K562 (cell line): ENCODE data around the gene PPP2R5A.

Experiments
- CBX2 ChIP-seq: fragments of 200-600 bp; sonication (generic); IDR thresholded peaks from one replicate; pipeline ENCODE4 v1.6.1; 2012; ENCODE audit warnings: mild to moderate bottlenecking, low read length, inconsistent platforms; ENCODE audit not compliant: insufficient read depth, poor library complexity, severe bottlenecking
- EP300 ChIP-seq: IDR thresholded peaks from 2 replicates; pipeline ENCODE4 v1.6.1; 2012; ENCODE audit warnings: low read length, improper control_type of control experiment
- ETS2 ChIP-seq: IDR thresholded peaks from 2 replicates; pipeline ENCODE4 v1.6.1; 2016; ENCODE audit warnings: borderline replicate concordance, missing genetic modification characterization, mild to moderate bottlenecking, moderate library complexity, missing compliant biosample characterization; ENCODE audit not compliant: poor library complexity, severe bottlenecking
- HCFC1 ChIP-seq: IDR thresholded peaks from 2 replicates; pipeline ENCODE4 v1.6.1; 2012; ENCODE audit warnings: low read depth, low read length, improper control_type of control experiment
- KAT8 ChIP-seq: fragments of 450-650 bp; IDR thresholded peaks from 2 replicates; pipeline ENCODE4 v1.6.1; 2016; ENCODE audit warnings: low read depth, mild to moderate bottlenecking
- NCOA2 ChIP-seq, 2 experiments: fragments of 450-650 bp; IDR thresholded peaks; 2 replicates each; pipeline ENCODE4 v1.6.1; 2018; ENCODE audit warnings: mild to moderate bottlenecking in 2 of 2, moderate library complexity in 1 of 2; ENCODE audit not compliant: partially characterized antibody in 2 of 2
- POLR2A ChIP-seq: fragments of 450-650 bp; conservative IDR thresholded peaks from 2 replicates; pipeline ENCODE4 v1.6.1; 2016
- U2AF1 ChIP-seq: fragments of 200-400 bp; formaldehyde crosslinking; optimal IDR thresholded peaks from 2 replicates; pipeline ENCODE3; 2017; ENCODE audit warnings: mild to moderate bottlenecking, low read depth, low read length, moderate library complexity
- ZBED1 ChIP-seq: IDR thresholded peaks from 2 replicates; pipeline ENCODE4 v1.6.1; 2014
- ZC3H11A ChIP-seq: IDR thresholded peaks from 2 replicates; pipeline ENCODE4 v1.6.1; 2012; ENCODE audit warnings: low read depth, low read length, improper control_type of control experiment
- ZNF263 ChIP-seq: sonication (generic); formaldehyde crosslinking; IDR thresholded peaks from 2 replicates; pipeline ENCODE4 v1.8.0; 2022; ENCODE audit warnings: mild to moderate bottlenecking, missing genetic modification reagents, borderline replicate concordance
- ZNF274 ChIP-seq: IDR thresholded peaks from 2 replicates; pipeline ENCODE4 v1.6.1; 2011; ENCODE audit warnings: low read depth, mild to moderate bottlenecking, low read length, moderate library complexity, borderline replicate concordance
- TF ChIP-seq, protein P1 (sequence below): sonication (generic); formaldehyde crosslinking; IDR thresholded peaks from 2 replicates; pipeline ENCODE4 v1.8.1; 2022; ENCODE audit warnings: missing genetic modification reagents
- TF ChIP-seq, protein P2 (sequence below), 3 experiments: IDR thresholded peaks in 2 of 3; conservative IDR thresholded peaks in 1 of 3; 2 replicates each; pipeline ENCODE4 v1.5.1; 2011 to 2012; ENCODE audit warnings: low read length in 3 of 3, mild to moderate bottlenecking in 3 of 3, control low read depth in 2 of 3, improper control_type of control experiment in 1 of 3, inconsistent platforms in 1 of 3, low read depth in 1 of 3, mixed read lengths in 1 of 3, moderate library complexity in 1 of 3; ENCODE audit not compliant: insufficient read depth in 2 of 3

DNA sequence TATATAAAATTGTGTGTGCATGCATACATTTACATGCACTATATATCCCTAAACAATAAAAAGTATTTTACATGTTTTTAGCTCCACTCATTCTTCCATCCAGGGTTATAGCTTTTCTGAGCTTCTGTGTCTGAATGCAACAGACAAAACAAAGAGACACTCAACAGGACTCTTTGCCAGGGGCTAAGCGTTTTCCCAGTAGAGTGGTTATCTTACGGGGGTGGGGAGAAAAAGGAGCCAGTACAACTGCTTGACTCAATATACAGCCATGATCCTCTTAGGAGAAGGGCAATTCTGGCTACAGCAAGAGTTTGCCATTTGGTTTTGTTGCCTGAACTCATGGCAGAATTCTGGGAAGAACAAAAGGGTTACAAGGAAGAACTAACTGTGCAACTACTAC is 14.6 kb upstream of the PPP2R5A start:
- TF ChIP-seq EP300 (no peak), NCOA2 (IDR thresholded peaks at IDR 0.05; ENCODE audit: partially characterized antibody in 2 of 2) (no peak), HCFC1 (no peak), ZC3H11A (no peak), KAT8 (no peak), ZNF274 (no peak), CBX2 (no peak), ZNF263 (CRISPR knock-in tag) (no peak), U2AF1 (no peak), ZBED1 (no peak), ETS2 (tag) (no peak), POLR2A (no peak)
- TF ChIP-seq, protein P1, sequence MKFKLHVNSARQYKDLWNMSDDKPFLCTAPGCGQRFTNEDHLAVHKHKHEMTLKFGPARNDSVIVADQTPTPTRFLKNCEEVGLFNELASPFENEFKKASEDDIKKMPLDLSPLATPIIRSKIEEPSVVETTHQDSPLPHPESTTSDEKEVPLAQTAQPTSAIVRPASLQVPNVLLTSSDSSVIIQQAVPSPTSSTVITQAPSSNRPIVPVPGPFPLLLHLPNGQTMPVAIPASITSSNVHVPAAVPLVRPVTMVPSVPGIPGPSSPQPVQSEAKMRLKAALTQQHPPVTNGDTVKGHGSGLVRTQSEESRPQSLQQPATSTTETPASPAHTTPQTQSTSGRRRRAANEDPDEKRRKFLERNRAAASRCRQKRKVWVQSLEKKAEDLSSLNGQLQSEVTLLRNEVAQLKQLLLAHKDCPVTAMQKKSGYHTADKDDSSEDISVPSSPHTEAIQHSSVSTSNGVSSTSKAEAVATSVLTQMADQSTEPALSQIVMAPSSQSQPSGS (CRISPR knock-in tag): no peak
- TF ChIP-seq, protein P2, sequence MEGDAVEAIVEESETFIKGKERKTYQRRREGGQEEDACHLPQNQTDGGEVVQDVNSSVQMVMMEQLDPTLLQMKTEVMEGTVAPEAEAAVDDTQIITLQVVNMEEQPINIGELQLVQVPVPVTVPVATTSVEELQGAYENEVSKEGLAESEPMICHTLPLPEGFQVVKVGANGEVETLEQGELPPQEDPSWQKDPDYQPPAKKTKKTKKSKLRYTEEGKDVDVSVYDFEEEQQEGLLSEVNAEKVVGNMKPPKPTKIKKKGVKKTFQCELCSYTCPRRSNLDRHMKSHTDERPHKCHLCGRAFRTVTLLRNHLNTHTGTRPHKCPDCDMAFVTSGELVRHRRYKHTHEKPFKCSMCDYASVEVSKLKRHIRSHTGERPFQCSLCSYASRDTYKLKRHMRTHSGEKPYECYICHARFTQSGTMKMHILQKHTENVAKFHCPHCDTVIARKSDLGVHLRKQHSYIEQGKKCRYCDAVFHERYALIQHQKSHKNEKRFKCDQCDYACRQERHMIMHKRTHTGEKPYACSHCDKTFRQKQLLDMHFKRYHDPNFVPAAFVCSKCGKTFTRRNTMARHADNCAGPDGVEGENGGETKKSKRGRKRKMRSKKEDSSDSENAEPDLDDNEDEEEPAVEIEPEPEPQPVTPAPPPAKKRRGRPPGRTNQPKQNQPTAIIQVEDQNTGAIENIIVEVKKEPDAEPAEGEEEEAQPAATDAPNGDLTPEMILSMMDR (IDR thresholded peaks at IDR 0.05 in 2 of 3, conservative IDR thresholded peaks at IDR 0.05 in 1 of 3; ENCODE audit: insufficient read depth in 2 of 3, low read depth in 1 of 3, low read length in 3 of 3): no peak
